Thyroid gland (tissue), 4 donors: ENCODE measurements around the gene PLEKHJ1.

Experiments used
- POLR2A ChIP-seq, 2 donors: fragments of 450-650 bp; IDR thresholded peaks; one replicate each; pipeline ENCODE4 v1.6.1; 2017; ENCODE audit warnings: antibody characterized with exemption in 2 of 2, mild to moderate bottlenecking in 2 of 2, moderate library complexity in 1 of 2
- TF ChIP-seq, protein P1 (sequence below), 6 experiments: fragments of 200-600 bp in 3 of 6; fragments of 450-650 bp in 3 of 6; sonication (generic) in 3 of 6; IDR thresholded peaks; one replicate each; pipeline ENCODE4 v1.5.1; 2016 to 2019; ENCODE audit warnings: antibody characterized with exemption in 6 of 6, mild to moderate bottlenecking in 2 of 6, inconsistent platforms in 1 of 6, moderate library complexity in 1 of 6

DNA sequence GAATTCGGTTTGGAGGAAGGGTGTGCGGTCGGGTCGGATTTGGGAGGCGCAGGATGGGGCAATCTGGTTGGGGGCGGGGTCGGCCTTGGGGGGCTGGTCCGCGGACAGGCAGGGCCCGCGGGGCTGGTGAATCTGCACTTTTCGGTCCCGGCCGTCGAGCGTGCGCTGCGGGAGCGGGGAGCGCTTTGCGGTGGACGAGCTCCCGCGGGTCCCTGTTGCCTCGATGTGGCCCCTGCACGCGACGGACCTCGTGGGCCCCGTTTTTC lies 34.0 kb upstream of the PLEKHJ1 start:
- no peak for TF ChIP-seq POLR2A (IDR thresholded peaks at IDR 0.05)
- TF ChIP-seq, protein P1, sequence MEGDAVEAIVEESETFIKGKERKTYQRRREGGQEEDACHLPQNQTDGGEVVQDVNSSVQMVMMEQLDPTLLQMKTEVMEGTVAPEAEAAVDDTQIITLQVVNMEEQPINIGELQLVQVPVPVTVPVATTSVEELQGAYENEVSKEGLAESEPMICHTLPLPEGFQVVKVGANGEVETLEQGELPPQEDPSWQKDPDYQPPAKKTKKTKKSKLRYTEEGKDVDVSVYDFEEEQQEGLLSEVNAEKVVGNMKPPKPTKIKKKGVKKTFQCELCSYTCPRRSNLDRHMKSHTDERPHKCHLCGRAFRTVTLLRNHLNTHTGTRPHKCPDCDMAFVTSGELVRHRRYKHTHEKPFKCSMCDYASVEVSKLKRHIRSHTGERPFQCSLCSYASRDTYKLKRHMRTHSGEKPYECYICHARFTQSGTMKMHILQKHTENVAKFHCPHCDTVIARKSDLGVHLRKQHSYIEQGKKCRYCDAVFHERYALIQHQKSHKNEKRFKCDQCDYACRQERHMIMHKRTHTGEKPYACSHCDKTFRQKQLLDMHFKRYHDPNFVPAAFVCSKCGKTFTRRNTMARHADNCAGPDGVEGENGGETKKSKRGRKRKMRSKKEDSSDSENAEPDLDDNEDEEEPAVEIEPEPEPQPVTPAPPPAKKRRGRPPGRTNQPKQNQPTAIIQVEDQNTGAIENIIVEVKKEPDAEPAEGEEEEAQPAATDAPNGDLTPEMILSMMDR (IDR thresholded peaks at IDR 0.05) = no peak
